A549 (cell line): ENCODE data around the gene ABLIM1. TPM values are rescaled to one million over a fixed set of nuclear protein-coding genes. Genes with fewer than 3 reads are reported as not detected.

Experiments used
- ATAC-seq, 2 experiments: fragments of 200-7000 bp in 1 of 2; fragments of >200 bp in 1 of 2; cut with Nextera tagmentation in 1 of 2; cut with Tn5 transposase in 1 of 2; 3 replicates each; pipeline versions ENCODE4 v1.8.0 to v1.9.1; 2018 to 2020; ENCODE audit warnings: mild to moderate bottlenecking in 1 of 2, moderate library complexity in 1 of 2
- CTCF ChIA-PET: fragments of 300-600 bp; sonication (Branson Sonifier 250); formaldehyde crosslinking; extraction: SDS; loops from one replicate; lab custom pipeline; 2021; ENCODE audit warnings: antibody characterized with exemption, inconsistent platforms; lab: Yijun Ruan, JAX
- POLR2A ChIA-PET: fragments of 350-600 bp; formaldehyde crosslinking; extraction: SDS; loops from one replicate; lab custom pipeline; 2021; ENCODE audit warnings: antibody characterized with exemption, inconsistent platforms; lab: Yijun Ruan, JAX
- DNase-seq, 2 experiments: peaks; one replicate each; pipeline versions ENCODE4 v3.0.0 to v3.0.0-alpha.2; 2011 to 2016; ENCODE audit warnings: low read depth in 1 of 2, low spot score in 1 of 2
- FAIRE-seq: peaks from 2 replicates; lab custom pipeline; 2011; peaks lifted over from hg19 to GRCh38; lab: Jason Lieb, UNC
- H3K27ac ChIP-seq, 2 experiments: fragments of >200 bp; sonication (Bioruptor Twin); formaldehyde crosslinking; 3 replicates each; pipeline ENCODE4 v1.5.1; 2016 to 2017
- H3K4me1 ChIP-seq: fragments of >200 bp; sonication (Bioruptor Twin); formaldehyde crosslinking; 3 replicates; pipeline ENCODE4 v1.6.1; 2016
- H3K4me2 ChIP-seq: fragments of >200 bp; sonication (Bioruptor Twin); formaldehyde crosslinking; 3 replicates; pipeline ENCODE4 v1.6.1; 2016
- H3K4me3 ChIP-seq: fragments of >200 bp; sonication (Bioruptor Twin); formaldehyde crosslinking; 3 replicates; pipeline ENCODE4 v1.5.1; 2016
- H3K9me3 ChIP-seq: fragments of >200 bp; sonication (Bioruptor Twin); formaldehyde crosslinking; 3 replicates; pipeline ENCODE4 v1.6.1; 2016
- ATOH8 ChIP-seq: fragments of 250-450 bp; sonication (Bioruptor Pico); IDR thresholded peaks from 2 replicates; pipeline ENCODE4 v1.5.0; 2020; ENCODE audit warnings: low read depth, mild to moderate bottlenecking, moderate library complexity
- BCL3 ChIP-seq: fragments of >200 bp; sonication (Bioruptor Twin); formaldehyde crosslinking; IDR thresholded peaks from 3 replicates; pipeline ENCODE4 v1.6.1; 2016
- BHLHE40 ChIP-seq: IDR thresholded peaks from 2 replicates; pipeline ENCODE4 v1.6.1; 2012; ENCODE audit warnings: low read depth, low read length, inconsistent platforms
- CBX8 ChIP-seq: fragments of 200-600 bp; sonication (generic); IDR thresholded peaks from 2 replicates; pipeline ENCODE4 v1.6.1; 2016
- CEBPB ChIP-seq, 2 experiments: fragments of >200 bp in 1 of 2; sonication (Bioruptor Twin) in 1 of 2; formaldehyde crosslinking in 1 of 2; IDR thresholded peaks; 2 replicates each; pipeline ENCODE4 v1.6.1; 2012 to 2016
- E2F6 ChIP-seq: IDR thresholded peaks from 2 replicates; pipeline ENCODE4 v1.6.1; 2012; ENCODE audit warnings: low read depth, borderline replicate concordance
- EHF ChIP-seq: fragments of 250-450 bp; sonication (Bioruptor Pico); IDR thresholded peaks from 2 replicates; pipeline ENCODE4 v1.5.0; 2020; ENCODE audit warnings: mild to moderate bottlenecking
- ESRRA ChIP-seq: fragments of 150-350 bp; IDR thresholded peaks from 2 replicates; pipeline ENCODE4 v1.6.1; 2014; ENCODE audit warnings: mild to moderate bottlenecking, low read length, borderline replicate concordance
- GATA3 ChIP-seq: IDR thresholded peaks from 2 replicates; pipeline ENCODE4 v1.6.1; 2012; ENCODE audit warnings: borderline replicate concordance
- HMGXB4 ChIP-seq: fragments of 250-450 bp; sonication (Bioruptor Pico); IDR thresholded peaks from 2 replicates; pipeline ENCODE4 v1.5.0; 2021; ENCODE audit warnings: mild to moderate bottlenecking, moderate library complexity, borderline replicate concordance
- JUN ChIP-seq, 2 experiments: fragments of >200 bp; sonication (Bioruptor Twin); formaldehyde crosslinking; IDR thresholded peaks; 2 replicates in 1 of 2; 3 replicates in 1 of 2; pipeline ENCODE4 v1.6.1; 2016 to 2017
- MAX ChIP-seq: IDR thresholded peaks from 2 replicates; pipeline ENCODE4 v1.6.1; 2012
- POLR2A ChIP-seq: IDR thresholded peaks from 2 replicates; pipeline ENCODE4 v1.6.1; 2012; ENCODE audit warnings: mild to moderate bottlenecking, low read length
- RAD21 ChIP-seq, 2 experiments: fragments of >200 bp in 1 of 2; sonication (Bioruptor Twin) in 1 of 2; formaldehyde crosslinking in 1 of 2; IDR thresholded peaks in 1 of 2; conservative IDR thresholded peaks in 1 of 2; 2 replicates in 1 of 2; 3 replicates in 1 of 2; pipeline ENCODE4 v1.6.1; 2012 to 2018; ENCODE audit warnings: inconsistent platforms in 1 of 2
- RARB ChIP-seq: fragments of 250-450 bp; sonication (Bioruptor Pico); IDR thresholded peaks from 2 replicates; pipeline ENCODE4 v1.8.0; 2021; ENCODE audit warnings: mild to moderate bottlenecking, moderate library complexity
- RNF2 ChIP-seq: fragments of 200-600 bp; sonication (generic); IDR thresholded peaks from 2 replicates; pipeline ENCODE4 v1.6.1; 2016; ENCODE audit warnings: low read depth, mild to moderate bottlenecking, antibody characterized with exemption, moderate library complexity, borderline replicate concordance
- SMC3 ChIP-seq: fragments of >200 bp; sonication (Bioruptor Twin); formaldehyde crosslinking; IDR thresholded peaks from 3 replicates; pipeline ENCODE4 v1.6.1; 2018; ENCODE audit warnings: inconsistent platforms
- TP53 ChIP-seq: fragments of 250-450 bp; sonication (Bioruptor Pico); IDR thresholded peaks from 2 replicates; pipeline ENCODE4 v1.5.0; 2021; ENCODE audit warnings: mild to moderate bottlenecking, moderate library complexity
- ZNF302 ChIP-seq: fragments of 250-450 bp; sonication (Bioruptor Pico); IDR thresholded peaks from 2 replicates; pipeline ENCODE4 v1.9.0; 2021; ENCODE audit warnings: inconsistent platforms, mild to moderate bottlenecking, moderate library complexity
- WGBS: methylation state at CpG from one replicate; pipeline ENCODE4 v1.1.6; 2017; ENCODE audit errors: missing lambda C conversion rate; 5-methylcytosine and 5-hydroxymethylcytosine counted together
- polyA plus RNA-seq, 4 experiments: library from polyadenylated mRNA; depleted of rRNA in 3 of 4; stranded (reverse); fragments of >200 nt; fragmentation: RNase III in 1 of 4; extraction: RNeasy Plus Mini Kit Qiagen cat#74134 plus additional on column Dnase treatment in 1 of 4; gene quantifications; 2 replicates in 3 of 4; 3 replicates in 1 of 4; pipeline ENCODE4 v1.2.3, GENCODE V29; 2011 to 2017

ABLIM1 gene
- polyA plus RNA-seq, 2 of the 4 experiments (the other 2 are of a cell fraction): 21.4 to 70.2 TPM

- DNase-seq (no peak), FAIRE-seq (no peak), ATAC-seq (no peak)
- no peak overlapping the region for H3K4me3 ChIP-seq
- peaks cover 4% of the 10 kb centered on the region for H3K4me1 ChIP-seq
- H3K27ac ChIP-seq: no peak overlapping the region
- ChIA-PET CTCF (interaction anchor here (1.0 to 7.5 kb wide), 6 partner anchors 10 to 228 kb away, joined by 3 to 42 read pairs (median 4); no protein-coding TSS in a partner anchor), POLR2A (no interaction called here)
- no peak for TF ChIP-seq MAX
- no peak for TF ChIP-seq RARB (CRISPR knock-in tag)
- TF ChIP-seq BCL3: no peak
- TF ChIP-seq ESRRA: no peak
- no peak overlapping the region for H3K4me2 ChIP-seq
- no peaks in the 10 kb centered on the region for H3K9me3 ChIP-seq
- 97% methylated on average over 5 of the region's 5 CpGs for WGBS
Observed at GRCh38 chr10:114532226-114532625, 125.8 kb downstream of the ABLIM1 start.

- peak overlapping the region; percentile 48 for H3K4me3 ChIP-seq
- POLR2A ChIA-PET: interaction anchor here (1.0 to 1.6 kb wide), 3 partner anchors 8 to 222 kb away, joined by 3 to 6 read pairs (median 6); no protein-coding TSS in a partner anchor
Observed at GRCh38 chr10:114526504-114527238, 131.4 kb downstream of the ABLIM1 start.

More at GRCh38 chr10:114526504-114527238, 131.4 kb downstream of the ABLIM1 start:
- H3K9me3 ChIP-seq: no peaks in the 10 kb centered on the region
- TF ChIP-seq MAX (peak; percentile 96), GATA3 (0 out of 2 replicates have a peak, but pooled peaks have one; percentile 32), RAD21 (conservative IDR thresholded peaks at IDR 0.05 in 1 of 2, IDR thresholded peaks at IDR 0.05 in 1 of 2) (0 out of 5 replicates have a peak, but pooled peaks of 1 of the 2 experiments have one; percentile 13), HMGXB4 (CRISPR knock-in tag) (no peak), RNF2 (no peak), ZNF302 (CRISPR knock-in tag) (no peak), CEBPB (IDR thresholded peaks at IDR 0.05) (peak; percentile 65 to 81; a peak in 3 of 4 replicates), CBX8 (no peak), EHF (CRISPR knock-in tag) (no peak), JUN (IDR thresholded peaks at IDR 0.05) (peak in 1 of 2 experiments; percentile 50; a peak in 1 of 5 replicates), SMC3 (0 out of 3 replicates have a peak, but pooled peaks have one; percentile 9), POLR2A (peak; percentile 80), ATOH8 (CRISPR knock-in tag) (0 out of 2 replicates have a peak, but pooled peaks have one; percentile 14), TP53 (no peak), E2F6 (peak; percentile 75), BHLHE40 (peak; percentile 40; the same call in 1 of the 2 replicates)
- peak overlapping the region; percentile 83 to 87 for H3K27ac ChIP-seq
- peak overlapping the region; percentile 93 for H3K4me2 ChIP-seq
- H3K4me1 ChIP-seq: peaks cover 39% of the 10 kb centered on the region
- DNase-seq: peak; percentile 91 to 96
- ATAC-seq: peak; percentile 99
- 2% methylated on average over 24 of the region's 24 CpGs for WGBS
- CTCF ChIA-PET: interaction anchor here (0.6 to 4.6 kb wide), 12 partner anchors 8 to 295 kb away, joined by 3 to 33 read pairs (median 4); partner anchors contain the start of gene FHIP2A
- peak; percentile 80 for FAIRE-seq
